ENCODE data around the gene NUDT13. TPM values are rescaled to one million over a fixed set of nuclear protein-coding genes. Genes with fewer than 3 reads are reported as not detected.

Gene NUDT13
- total and polyA plus RNA-seq, 9 of the 15 experiments (the other 6 are each of a cell fraction or from before 2014, with no cell fraction given), result 4.7 to 11.1 (median 5.6) TPM

- ChIA-PET POLR2A (interaction anchor here (0.9 kb wide), 1 partner anchor 10 kb away, joined by 4 read pairs; no protein-coding TSS in a partner anchor), CTCF (ENCODE audit: low intra/inter-chr PET ratio) (no interaction called here)
- H3K4me2 ChIP-seq (ENCODE audit: insufficient read depth, low read length), result no peak overlapping the region
Measured at GRCh38 chr10:73174148-73174925, 64.1 kb downstream of the NUDT13 start.

More at GRCh38 chr10:73174148-73174925, 64.1 kb downstream of the NUDT13 start:
- Histone ChIP-seq H3K4me3 (no peak overlapping the region), H3K9me1 (ENCODE audit: control insufficient read depth, insufficient read depth, low read length) (no peaks in the 10 kb centered on the region), H3K79me2 (ENCODE audit: control insufficient read depth, insufficient read depth, low read length) (peaks cover 3% of the 10 kb centered on the region; the same call in 1 of the 3 replicates), H3K27me3 (ENCODE audit: control insufficient read depth in 2 of 2, insufficient read depth in 2 of 2, low read length in 2 of 2) (no peaks in the 10 kb centered on the region), H3K27ac (ENCODE audit: extremely low read depth, low read depth, low read length) (no peak overlapping the region), H3K36me3 (ENCODE audit: control insufficient read depth, insufficient read depth, low read length) (no peaks in the 10 kb centered on the region), H4K20me1 (replicated peaks; ENCODE audit: control insufficient read depth, insufficient read depth, low read length) (no peaks in the 10 kb centered on the region), H3K4me1 (replicated peaks in 1 of 2; ENCODE audit: control insufficient read depth in 2 of 2, insufficient read depth in 2 of 2, low read length in 2 of 2) (no peaks in the 10 kb centered on the region), H2AFZ (ENCODE audit: low read depth, low read length) (no peak overlapping the region), H3K9ac (ENCODE audit: insufficient read depth in 1 of 2, low read depth in 2 of 2, low read length in 2 of 2) (no peak overlapping the region), H3K9me3 (replicated peaks; ENCODE audit: control insufficient read depth, insufficient read depth, low read depth, low read length) (no peaks in the 10 kb centered on the region)
- peak; percentile 63; the same call in 1 of the 2 replicates for TF ChIP-seq ADNP (tag; IDR thresholded peaks at IDR 0.05)
- no peak for TF ChIP-seq SRSF1 (IDR thresholded peaks at IDR 0.05; ENCODE audit: low read depth, low read length)
- TF ChIP-seq ARID1B (IDR thresholded peaks at IDR 0.05), result peak; percentile 22; the same call in 1 of the 2 replicates
- TF ChIP-seq ESRRB (CRISPR knock-in tag; IDR thresholded peaks at IDR 0.05; ENCODE audit: borderline replicate concordance), result no peak
- no peak for TF ChIP-seq BRF2 (IDR thresholded peaks at IDR 0.05; ENCODE audit: borderline replicate concordance, insufficient read depth, insufficient read length)
- TF ChIP-seq RBM25 (IDR thresholded peaks at IDR 0.05; ENCODE audit: low read depth, low read length, severe bottlenecking), result peak; percentile 95
- in situ Hi-C loops (cut with MboI) (no loop called here), intact Hi-C loops (cut with micrococcal nuclease) (no loop called here)
- DNase-seq (ENCODE audit: extremely low read depth in 1 of 4, low spot score in 3 of 4) (no peak), FAIRE-seq (no peak), ATAC-seq (no peak)
- WGBS (ENCODE audit: insufficient coverage, low coverage, missing lambda C conversion rate), result 65% methylated on average over 1 of the region's 1 CpG
- no TSS peak for BruUV-seq (replicated peaks)

Small RNA genes lying within 50 kb of the gene (small RNA-seq; reads per million reads assigned to genes)
- gene RF00019 (not detected), gene SNORA11F (5.6 reads per million, percentile 93 among the genes with 10 or more reads in this experiment)

Other genes with a start within 250 kb of the NUDT13 start
Only the 7 nearest of the 8 such genes appear.
- not detected in 2 replicates for gene OIT3, start 216.7 kb upstream of the NUDT13 start, total RNA-seq (2014; rRNA removed)
- not detected in 2 replicates for gene OIT3, start 216.7 kb upstream of the NUDT13 start, total RNA-seq (2014; rRNA removed; fragmentation: Illumina TruSeq; extraction: Trizol)
- gene OIT3, start 216.7 kb upstream of the NUDT13 start, total RNA-seq (2015; rRNA removed; fragmentation: Illumina TruSeq; extraction: Trizol), result not detected in 2 replicates
- not detected in 2 replicates for gene OIT3, start 216.7 kb upstream of the NUDT13 start, total RNA-seq (2021)
- not detected in 2 replicates for gene OIT3, start 216.7 kb upstream of the NUDT13 start, polyA plus RNA-seq (2011; rRNA removed)
- gene OIT3, start 216.7 kb upstream of the NUDT13 start, polyA plus RNA-seq (2014; fragmentation: Illumina TruSeq; extraction: Trizol), result not detected in 2 replicates
- gene OIT3, start 216.7 kb upstream of the NUDT13 start, polyA plus RNA-seq (2014; fragmentation: Nextera tagmentation; extraction: Ambion mirVana), result not detected
- not detected in 2 replicates for gene OIT3, start 216.7 kb upstream of the NUDT13 start, polyA plus RNA-seq (2014; rRNA removed)
- not detected in 2 replicates for gene PLA2G12B, start 155.6 kb upstream of the NUDT13 start, total RNA-seq (2014; rRNA removed)
- gene PLA2G12B, start 155.6 kb upstream of the NUDT13 start, total RNA-seq (2014; rRNA removed; fragmentation: Illumina TruSeq; extraction: Trizol), result not detected in 2 replicates
- not detected in 2 replicates for gene PLA2G12B, start 155.6 kb upstream of the NUDT13 start, total RNA-seq (2015; rRNA removed; fragmentation: Illumina TruSeq; extraction: Trizol)
- gene PLA2G12B, start 155.6 kb upstream of the NUDT13 start, total RNA-seq (2021), result not detected in 2 replicates
- not detected in 2 replicates for gene PLA2G12B, start 155.6 kb upstream of the NUDT13 start, polyA plus RNA-seq (2011; rRNA removed)
- gene PLA2G12B, start 155.6 kb upstream of the NUDT13 start, polyA plus RNA-seq (2014; fragmentation: Illumina TruSeq; extraction: Trizol), result not detected in 2 replicates
- not detected for gene PLA2G12B, start 155.6 kb upstream of the NUDT13 start, polyA plus RNA-seq (2014; fragmentation: Nextera tagmentation; extraction: Ambion mirVana)
- gene PLA2G12B, start 155.6 kb upstream of the NUDT13 start, polyA plus RNA-seq (2014; rRNA removed), result not detected in 2 replicates
- gene P4HA1, start 13.6 kb upstream of the NUDT13 start, total RNA-seq (2014; rRNA removed), result 20.2 and 23.4 TPM in 2 replicates
- 39.5 and 41.2 TPM in 2 replicates for gene P4HA1, start 13.6 kb upstream of the NUDT13 start, total RNA-seq (2014; rRNA removed; fragmentation: Illumina TruSeq; extraction: Trizol)
- gene P4HA1, start 13.6 kb upstream of the NUDT13 start, total RNA-seq (2015; rRNA removed; fragmentation: Illumina TruSeq; extraction: Trizol), result 28.5 and 31.9 TPM in 2 replicates
- 23.9 and 27.2 TPM in 2 replicates for gene P4HA1, start 13.6 kb upstream of the NUDT13 start, total RNA-seq (2021)
- gene P4HA1, start 13.6 kb upstream of the NUDT13 start, polyA plus RNA-seq (2011; rRNA removed), result 149 and 177 TPM in 2 replicates
- gene P4HA1, start 13.6 kb upstream of the NUDT13 start, polyA plus RNA-seq (2014; fragmentation: Illumina TruSeq; extraction: Trizol), result 24.6 and 30.3 TPM in 2 replicates
- 10 to 100 TPM; 21.0 to 28.6 TPM for gene P4HA1, start 13.6 kb upstream of the NUDT13 start, polyA plus RNA-seq (2014; fragmentation: Nextera tagmentation; extraction: Ambion mirVana)
- 20.2 and 23.1 TPM in 2 replicates for gene P4HA1, start 13.6 kb upstream of the NUDT13 start, polyA plus RNA-seq (2014; rRNA removed)
- gene ECD, start 57.6 kb downstream of the NUDT13 start, total RNA-seq (2014; rRNA removed), result 43.1 and 52.8 TPM in 2 replicates
- 51.2 and 60.1 TPM in 2 replicates for gene ECD, start 57.6 kb downstream of the NUDT13 start, total RNA-seq (2014; rRNA removed; fragmentation: Illumina TruSeq; extraction: Trizol)
- 53.9 and 57.2 TPM in 2 replicates for gene ECD, start 57.6 kb downstream of the NUDT13 start, total RNA-seq (2015; rRNA removed; fragmentation: Illumina TruSeq; extraction: Trizol)
- gene ECD, start 57.6 kb downstream of the NUDT13 start, total RNA-seq (2021), result 44.9 and 48.8 TPM in 2 replicates
- 63.0 and 79.9 TPM in 2 replicates for gene ECD, start 57.6 kb downstream of the NUDT13 start, polyA plus RNA-seq (2011; rRNA removed)
- 51.0 and 59.4 TPM in 2 replicates for gene ECD, start 57.6 kb downstream of the NUDT13 start, polyA plus RNA-seq (2014; fragmentation: Illumina TruSeq; extraction: Trizol)
- gene ECD, start 57.6 kb downstream of the NUDT13 start, polyA plus RNA-seq (2014; fragmentation: Nextera tagmentation; extraction: Ambion mirVana), result 10 to 100 TPM; 33.5 to 75.3 TPM
- gene ECD, start 57.6 kb downstream of the NUDT13 start, polyA plus RNA-seq (2014; rRNA removed), result 52.6 and 53.2 TPM in 2 replicates
- 3.2 and 4.2 TPM in 2 replicates for gene FAM149B1, start 57.7 kb downstream of the NUDT13 start, total RNA-seq (2014; rRNA removed)
- gene FAM149B1, start 57.7 kb downstream of the NUDT13 start, total RNA-seq (2014; rRNA removed; fragmentation: Illumina TruSeq; extraction: Trizol), result 9.5 and 10.3 TPM in 2 replicates
- 8.8 and 9.2 TPM in 2 replicates for gene FAM149B1, start 57.7 kb downstream of the NUDT13 start, total RNA-seq (2015; rRNA removed; fragmentation: Illumina TruSeq; extraction: Trizol)
- gene FAM149B1, start 57.7 kb downstream of the NUDT13 start, total RNA-seq (2021), result 6.1 and 7.2 TPM in 2 replicates
- gene FAM149B1, start 57.7 kb downstream of the NUDT13 start, polyA plus RNA-seq (2011; rRNA removed), result 18.5 and 21.5 TPM in 2 replicates
- 9.3 and 9.5 TPM in 2 replicates for gene FAM149B1, start 57.7 kb downstream of the NUDT13 start, polyA plus RNA-seq (2014; fragmentation: Illumina TruSeq; extraction: Trizol)
- 10 to 100 TPM; 14.4 to 16.9 TPM for gene FAM149B1, start 57.7 kb downstream of the NUDT13 start, polyA plus RNA-seq (2014; fragmentation: Nextera tagmentation; extraction: Ambion mirVana)
- 6.0 and 8.7 TPM in 2 replicates for gene FAM149B1, start 57.7 kb downstream of the NUDT13 start, polyA plus RNA-seq (2014; rRNA removed)
- 118 and 132 TPM in 2 replicates for gene DNAJC9, start 136.8 kb downstream of the NUDT13 start, total RNA-seq (2014; rRNA removed)
- 133 and 149 TPM in 2 replicates for gene DNAJC9, start 136.8 kb downstream of the NUDT13 start, total RNA-seq (2014; rRNA removed; fragmentation: Illumina TruSeq; extraction: Trizol)
- gene DNAJC9, start 136.8 kb downstream of the NUDT13 start, total RNA-seq (2015; rRNA removed; fragmentation: Illumina TruSeq; extraction: Trizol), result 119 and 124 TPM in 2 replicates
- 97.6 and 101 TPM in 2 replicates for gene DNAJC9, start 136.8 kb downstream of the NUDT13 start, total RNA-seq (2021)
- 75.0 and 97.8 TPM in 2 replicates for gene DNAJC9, start 136.8 kb downstream of the NUDT13 start, polyA plus RNA-seq (2011; rRNA removed)
- gene DNAJC9, start 136.8 kb downstream of the NUDT13 start, polyA plus RNA-seq (2014; fragmentation: Illumina TruSeq; extraction: Trizol), result 100 and 102 TPM in 2 replicates
- gene DNAJC9, start 136.8 kb downstream of the NUDT13 start, polyA plus RNA-seq (2014; fragmentation: Nextera tagmentation; extraction: Ambion mirVana), result 10 to 100 TPM; 66.7 to 80.2 TPM
- gene DNAJC9, start 136.8 kb downstream of the NUDT13 start, polyA plus RNA-seq (2014; rRNA removed), result 111 and 121 TPM in 2 replicates
- gene MRPS16, start 142.2 kb downstream of the NUDT13 start, total RNA-seq (2014; rRNA removed), result 120 and 170 TPM in 2 replicates
- 177 and 186 TPM in 2 replicates for gene MRPS16, start 142.2 kb downstream of the NUDT13 start, total RNA-seq (2014; rRNA removed; fragmentation: Illumina TruSeq; extraction: Trizol)
- gene MRPS16, start 142.2 kb downstream of the NUDT13 start, total RNA-seq (2015; rRNA removed; fragmentation: Illumina TruSeq; extraction: Trizol), result 152 and 166 TPM in 2 replicates
- gene MRPS16, start 142.2 kb downstream of the NUDT13 start, total RNA-seq (2021), result 237 and 239 TPM in 2 replicates
- 159 and 168 TPM in 2 replicates for gene MRPS16, start 142.2 kb downstream of the NUDT13 start, polyA plus RNA-seq (2011; rRNA removed)
- gene MRPS16, start 142.2 kb downstream of the NUDT13 start, polyA plus RNA-seq (2014; fragmentation: Illumina TruSeq; extraction: Trizol), result 120 and 141 TPM in 2 replicates
- gene MRPS16, start 142.2 kb downstream of the NUDT13 start, polyA plus RNA-seq (2014; fragmentation: Nextera tagmentation; extraction: Ambion mirVana), result 10 to 100 TPM; 65.0 to 99.7 TPM
- 146 and 191 TPM in 2 replicates for gene MRPS16, start 142.2 kb downstream of the NUDT13 start, polyA plus RNA-seq (2014; rRNA removed)

Data from K562 (cell line).